ENCODE measurements around the gene DCAF10. TPM values are rescaled to one million over a fixed set of nuclear protein-coding genes. Genes with fewer than 3 reads are reported as not detected.

Gene DCAF10
- total RNA-seq, 1 experiment from 2014 or later = 5.7 TPM

- Mint-ChIP-seq H3K4me1 (ENCODE audit: low read depth, unreplicated experiment) (no peaks in the 10 kb centered on the region), H3K27me3 (ENCODE audit: unreplicated experiment) (no peaks in the 10 kb centered on the region), H3K36me3 (ENCODE audit: insufficient read depth, unreplicated experiment) (no peaks in the 10 kb centered on the region), H3K27ac (ENCODE audit: unreplicated experiment) (no peak overlapping the region), H3K9me3 (ENCODE audit: low read depth, unreplicated experiment) (no peaks in the 10 kb centered on the region), H3K4me3 (ENCODE audit: low read depth, unreplicated experiment) (no peak overlapping the region)
- TF ChIP-seq, protein P1, sequence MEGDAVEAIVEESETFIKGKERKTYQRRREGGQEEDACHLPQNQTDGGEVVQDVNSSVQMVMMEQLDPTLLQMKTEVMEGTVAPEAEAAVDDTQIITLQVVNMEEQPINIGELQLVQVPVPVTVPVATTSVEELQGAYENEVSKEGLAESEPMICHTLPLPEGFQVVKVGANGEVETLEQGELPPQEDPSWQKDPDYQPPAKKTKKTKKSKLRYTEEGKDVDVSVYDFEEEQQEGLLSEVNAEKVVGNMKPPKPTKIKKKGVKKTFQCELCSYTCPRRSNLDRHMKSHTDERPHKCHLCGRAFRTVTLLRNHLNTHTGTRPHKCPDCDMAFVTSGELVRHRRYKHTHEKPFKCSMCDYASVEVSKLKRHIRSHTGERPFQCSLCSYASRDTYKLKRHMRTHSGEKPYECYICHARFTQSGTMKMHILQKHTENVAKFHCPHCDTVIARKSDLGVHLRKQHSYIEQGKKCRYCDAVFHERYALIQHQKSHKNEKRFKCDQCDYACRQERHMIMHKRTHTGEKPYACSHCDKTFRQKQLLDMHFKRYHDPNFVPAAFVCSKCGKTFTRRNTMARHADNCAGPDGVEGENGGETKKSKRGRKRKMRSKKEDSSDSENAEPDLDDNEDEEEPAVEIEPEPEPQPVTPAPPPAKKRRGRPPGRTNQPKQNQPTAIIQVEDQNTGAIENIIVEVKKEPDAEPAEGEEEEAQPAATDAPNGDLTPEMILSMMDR (IDR thresholded peaks at IDR 0.05; ENCODE audit: unreplicated experiment) = no peak
- CTCF ChIA-PET = no interaction called here
- no TSS peak for BruUV-seq (replicated peaks)
- intact Hi-C loops (cut with micrococcal nuclease; ENCODE audit: unreplicated experiment) = no loop called here
- no peak for DNase-seq
These were observed 35.8 kb downstream of the DCAF10 start for GRCh38 chr9:37836386-37836785.

DNA sequence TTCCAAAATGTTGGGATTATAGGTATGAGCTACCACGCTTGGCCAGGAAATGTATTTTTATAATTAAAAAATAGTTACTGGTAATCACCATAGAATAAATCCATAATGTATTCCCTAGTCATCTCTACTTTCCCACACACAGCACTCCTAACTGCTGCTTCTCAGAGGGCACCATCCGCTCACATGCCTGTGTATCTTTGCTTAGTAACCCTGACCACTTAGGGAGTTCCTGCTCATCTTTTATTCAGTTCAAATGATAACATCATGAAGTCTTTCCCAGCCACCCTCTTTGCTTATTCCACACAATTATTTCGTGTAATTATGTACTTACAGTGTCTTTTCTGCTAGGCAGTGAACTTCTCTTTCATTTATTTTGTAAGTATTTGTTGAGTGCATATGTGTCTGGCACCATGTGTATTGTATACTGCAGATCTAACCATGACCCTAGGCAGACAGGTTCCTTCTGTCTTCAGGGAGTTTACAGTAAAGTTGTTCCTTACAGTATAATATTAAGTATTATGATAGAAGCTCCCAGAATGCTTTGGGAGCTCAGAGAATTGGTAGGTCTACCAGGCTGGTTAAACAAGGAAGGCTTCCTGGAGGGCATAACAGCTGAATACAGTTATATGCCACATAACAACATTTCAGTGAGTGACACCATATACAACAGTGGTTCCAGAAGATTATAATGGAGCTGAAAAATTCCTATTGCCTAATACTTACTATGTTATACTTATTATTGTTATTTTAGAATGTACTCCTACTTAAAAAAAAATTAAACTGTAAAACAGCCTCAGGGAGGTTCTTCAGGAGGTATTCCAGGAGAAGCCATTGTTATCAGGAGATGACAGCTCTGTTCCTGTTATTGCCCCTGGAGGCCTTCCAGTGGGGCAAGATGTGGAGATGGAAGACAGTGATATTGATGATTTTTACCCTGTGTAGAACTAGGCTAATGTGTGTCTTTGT is 39.2 kb downstream of the DCAF10 start:
- intact Hi-C loops (cut with micrococcal nuclease; ENCODE audit: unreplicated experiment) = no loop called here
- Mint-ChIP-seq H3K27me3 (ENCODE audit: unreplicated experiment) (no peaks in the 10 kb centered on the region), H3K4me3 (ENCODE audit: low read depth, unreplicated experiment) (no peak overlapping the region), H3K27ac (ENCODE audit: unreplicated experiment) (no peak overlapping the region), H3K9me3 (ENCODE audit: low read depth, unreplicated experiment) (no peaks in the 10 kb centered on the region), H3K36me3 (ENCODE audit: insufficient read depth, unreplicated experiment) (no peaks in the 10 kb centered on the region), H3K4me1 (ENCODE audit: low read depth, unreplicated experiment) (no peaks in the 10 kb centered on the region)
- CTCF ChIA-PET = no interaction called here
- no peak for DNase-seq
- no TSS peak for BruUV-seq (replicated peaks)
- TF ChIP-seq, protein P1 (IDR thresholded peaks at IDR 0.05; ENCODE audit: unreplicated experiment) = no peak

DNA sequence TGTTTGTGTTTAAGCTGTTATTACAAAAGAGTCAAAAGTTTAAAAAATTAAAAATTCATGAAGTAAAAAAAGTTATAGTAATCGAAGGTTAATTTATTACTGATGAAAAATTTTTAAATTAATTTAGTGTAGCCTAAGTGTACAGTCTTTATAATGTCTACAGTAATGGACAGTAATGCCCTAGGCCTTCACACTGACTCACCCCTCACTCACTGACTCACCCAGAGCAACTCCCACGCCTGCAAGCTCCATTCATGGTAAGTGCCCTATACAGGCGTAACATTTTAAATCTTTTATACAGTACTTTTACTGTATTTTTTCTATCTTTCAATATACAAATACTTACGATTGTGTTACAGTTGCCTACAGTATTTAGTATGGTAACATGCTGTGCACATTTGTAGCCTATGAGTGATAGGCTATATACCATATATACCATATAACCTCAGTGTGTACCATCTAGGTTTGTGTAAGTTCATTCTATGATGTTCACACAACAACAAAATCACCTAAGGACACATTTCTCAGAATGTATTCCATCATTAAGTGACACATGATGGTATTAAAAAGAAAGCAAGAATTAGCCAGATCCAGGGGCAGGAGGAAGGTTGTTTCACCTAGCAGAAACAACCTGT is 40.1 kb downstream of the DCAF10 start:
- no TSS peak for BruUV-seq (replicated peaks)
- DNase-seq = no peak
- Mint-ChIP-seq H3K4me3 (ENCODE audit: low read depth, unreplicated experiment) (no peak overlapping the region), H3K36me3 (ENCODE audit: insufficient read depth, unreplicated experiment) (no peaks in the 10 kb centered on the region), H3K9me3 (ENCODE audit: low read depth, unreplicated experiment) (no peaks in the 10 kb centered on the region), H3K27ac (ENCODE audit: unreplicated experiment) (no peak overlapping the region), H3K27me3 (ENCODE audit: unreplicated experiment) (no peaks in the 10 kb centered on the region), H3K4me1 (ENCODE audit: low read depth, unreplicated experiment) (no peaks in the 10 kb centered on the region)
- intact Hi-C loops (cut with micrococcal nuclease; ENCODE audit: unreplicated experiment) = no loop called here
- TF ChIP-seq, protein P1 (IDR thresholded peaks at IDR 0.05; ENCODE audit: unreplicated experiment) = no peak
- CTCF ChIA-PET = no interaction called here

DNA sequence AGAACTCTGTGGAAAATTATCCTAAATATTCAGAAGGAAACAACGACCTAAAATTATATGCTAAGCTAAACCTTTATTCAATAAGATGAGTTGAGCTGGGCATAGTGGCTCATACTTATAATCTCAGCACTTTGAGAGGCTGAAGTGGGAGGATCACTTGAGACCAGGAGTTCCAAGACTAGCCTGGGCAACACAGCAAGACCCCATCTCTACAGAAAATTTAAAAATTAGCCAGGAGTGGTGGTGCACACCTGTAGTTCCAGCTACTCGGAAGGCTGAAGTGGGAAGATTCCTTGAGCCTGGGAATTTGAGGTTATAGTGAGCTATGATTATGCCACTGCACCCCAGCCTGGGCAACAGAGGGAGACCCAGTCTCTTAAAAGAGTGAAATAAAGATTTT is 51.6 kb downstream of the DCAF10 start:
- TF ChIP-seq, protein P1 (IDR thresholded peaks at IDR 0.05; ENCODE audit: unreplicated experiment) = no peak
- intact Hi-C loops (cut with micrococcal nuclease; ENCODE audit: unreplicated experiment) = no loop called here
- Mint-ChIP-seq H3K27me3 (ENCODE audit: unreplicated experiment) (no peaks in the 10 kb centered on the region), H3K9me3 (ENCODE audit: low read depth, unreplicated experiment) (no peaks in the 10 kb centered on the region), H3K4me1 (ENCODE audit: low read depth, unreplicated experiment) (no peaks in the 10 kb centered on the region), H3K27ac (ENCODE audit: unreplicated experiment) (no peak overlapping the region), H3K4me3 (ENCODE audit: low read depth, unreplicated experiment) (no peak overlapping the region), H3K36me3 (ENCODE audit: insufficient read depth, unreplicated experiment) (no peaks in the 10 kb centered on the region)
- BruUV-seq (replicated peaks) = no TSS peak
- CTCF ChIA-PET = no interaction called here
- DNase-seq = no peak
